Testis (tissue), 3 donors: ENCODE results near the gene AP1S3. TPM values are rescaled to one million over a fixed set of nuclear protein-coding genes. Genes with fewer than 3 reads are reported as not detected.
"Not testable (repeated sequence)": the region's sequence is repeated elsewhere in the genome, so short reads cannot be mapped to it uniquely, and the experiment has no call there.

Experiments
- DNase-seq: peaks from one replicate; pipeline ENCODE4 v3.0.0-alpha.2; 2019
- H3K27ac ChIP-seq, 2 donors: fragments of 200-600 bp; sonication (generic); one replicate each; pipeline ENCODE4 v1.5.1; 2019
- H3K27me3 ChIP-seq: fragments of 200-600 bp; sonication (generic); one replicate; pipeline ENCODE4 v1.5.1; 2019
- H3K36me3 ChIP-seq: fragments of 200-600 bp; sonication (generic); one replicate; pipeline ENCODE4 v1.5.1; 2017; ENCODE audit warnings: low read depth; ENCODE audit errors: missing control alignments
- H3K4me1 ChIP-seq: fragments of 200-600 bp; sonication (generic); one replicate; pipeline ENCODE4 v1.5.1; 2019
- H3K4me3 ChIP-seq, 2 donors: fragments of 200-600 bp; sonication (generic); one replicate each; pipeline ENCODE4 v1.5.1; 2017 to 2019
- H3K9me3 ChIP-seq: fragments of 200-600 bp; sonication (generic); one replicate; pipeline ENCODE4 v1.5.1; 2017
- POLR2A ChIP-seq: fragments of 450-650 bp; IDR thresholded peaks from one replicate; pipeline ENCODE4 v1.6.1; 2017; ENCODE audit warnings: antibody characterized with exemption, mild to moderate bottlenecking, moderate library complexity
- WGBS, 2 donors: methylation state at CpG; one replicate each; pipeline ENCODE4 v1.1.5; 2018; 5-methylcytosine and 5-hydroxymethylcytosine counted together
- intact Hi-C: fragments of 100-400 bp; cut with DNase I; formaldehyde crosslinking; loops from one replicate; pipeline ENCODE4 v1.15.1; 2023; ENCODE audit warnings: low total_unique reads
- polyA plus RNA-seq: library from polyadenylated mRNA; stranded (reverse); fragments of 350-450 nt; fragmentation: Illumina TruSeq; extraction: RNeasy Lipid Tissue Mini Kit (QIAGEN cat#74804); gene quantifications from one replicate; pipeline ENCODE4 v1.2.3, GENCODE V29; 2014; ENCODE audit warnings: low read depth, low replicate concordance; ENCODE audit not compliant: insufficient read depth
- total RNA-seq, 2 donors: library from RNA; depleted of rRNA; stranded (reverse); fragments of >200 nt; gene quantifications; one replicate each; pipeline ENCODE4 v1.2.3, GENCODE V29; 2016
- TF ChIP-seq, protein P1 (sequence below), 3 experiments: fragments of 450-650 bp in 2 of 3; fragments of 200-600 bp in 1 of 3; sonication (generic) in 1 of 3; IDR thresholded peaks; one replicate each; pipeline ENCODE4 v1.5.1; 2016 to 2019; ENCODE audit warnings: antibody characterized with exemption in 3 of 3, mild to moderate bottlenecking in 2 of 3, moderate library complexity in 1 of 3

AP1S3 gene
- total and polyA plus RNA-seq, 3 donors from 2014 or later = 1.6 to 3.2 (median 2.6) TPM

DNA sequence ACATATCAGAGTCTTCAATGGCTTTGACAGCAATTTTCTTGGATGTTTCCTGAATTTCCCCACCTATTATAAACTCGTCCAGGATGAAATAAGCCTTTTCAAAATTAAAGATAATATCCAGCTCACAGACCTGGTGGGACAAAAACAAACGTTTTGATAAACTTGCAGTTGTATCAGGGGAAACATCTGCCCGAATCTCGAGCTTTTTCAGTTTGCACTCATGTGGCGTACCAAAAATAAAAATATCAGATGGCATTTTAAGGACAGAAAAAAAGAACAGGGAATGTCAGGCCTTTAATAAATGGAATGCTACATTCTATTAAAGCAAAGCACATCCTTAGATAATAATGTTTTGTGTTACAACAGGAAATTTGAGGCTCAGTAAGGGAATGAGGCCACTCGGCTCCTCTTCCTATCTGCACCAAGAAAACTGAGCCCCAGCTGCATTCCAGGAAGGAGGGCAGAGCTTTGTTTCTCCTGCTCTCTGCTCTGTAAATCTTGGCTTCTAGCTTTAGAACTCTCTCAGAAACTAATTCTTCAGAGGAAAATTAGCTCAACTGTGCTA lies 72.1 kb downstream of the AP1S3 start:
- Histone ChIP-seq H3K27me3 (no peaks in the 10 kb centered on the region), H3K9me3 (no peaks in the 10 kb centered on the region), H3K27ac (no peak overlapping the region), H3K4me1 (no peaks in the 10 kb centered on the region), H3K36me3 (no peaks in the 10 kb centered on the region), H3K4me3 (no peak overlapping the region)
- TF ChIP-seq POLR2A = no peak
- TF ChIP-seq, protein P1, sequence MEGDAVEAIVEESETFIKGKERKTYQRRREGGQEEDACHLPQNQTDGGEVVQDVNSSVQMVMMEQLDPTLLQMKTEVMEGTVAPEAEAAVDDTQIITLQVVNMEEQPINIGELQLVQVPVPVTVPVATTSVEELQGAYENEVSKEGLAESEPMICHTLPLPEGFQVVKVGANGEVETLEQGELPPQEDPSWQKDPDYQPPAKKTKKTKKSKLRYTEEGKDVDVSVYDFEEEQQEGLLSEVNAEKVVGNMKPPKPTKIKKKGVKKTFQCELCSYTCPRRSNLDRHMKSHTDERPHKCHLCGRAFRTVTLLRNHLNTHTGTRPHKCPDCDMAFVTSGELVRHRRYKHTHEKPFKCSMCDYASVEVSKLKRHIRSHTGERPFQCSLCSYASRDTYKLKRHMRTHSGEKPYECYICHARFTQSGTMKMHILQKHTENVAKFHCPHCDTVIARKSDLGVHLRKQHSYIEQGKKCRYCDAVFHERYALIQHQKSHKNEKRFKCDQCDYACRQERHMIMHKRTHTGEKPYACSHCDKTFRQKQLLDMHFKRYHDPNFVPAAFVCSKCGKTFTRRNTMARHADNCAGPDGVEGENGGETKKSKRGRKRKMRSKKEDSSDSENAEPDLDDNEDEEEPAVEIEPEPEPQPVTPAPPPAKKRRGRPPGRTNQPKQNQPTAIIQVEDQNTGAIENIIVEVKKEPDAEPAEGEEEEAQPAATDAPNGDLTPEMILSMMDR (IDR thresholded peaks at IDR 0.05) = no peak
- 41 to 51% methylated on average over 6 of the region's 6 CpGs for WGBS, 2 donors
- no peak for DNase-seq
- intact Hi-C loops = no loop called here

GRCh38 chr2:223764796-223765195 lies 72.6 kb downstream of the AP1S3 start:
- H3K4me3 ChIP-seq = no peak overlapping the region
- no peak for DNase-seq
- H3K4me1 ChIP-seq = no peaks in the 10 kb centered on the region
- no peaks in the 10 kb centered on the region for H3K36me3 ChIP-seq
- no peaks in the 10 kb centered on the region for H3K27me3 ChIP-seq
- H3K9me3 ChIP-seq = no peaks in the 10 kb centered on the region
- intact Hi-C loops = no loop called here
- no peak overlapping the region for H3K27ac ChIP-seq
- TF ChIP-seq, protein P1 (IDR thresholded peaks at IDR 0.05) = no peak
- TF ChIP-seq POLR2A = no peak
- WGBS, 2 donors = 94% methylated on average over 1 of the region's 1 CpG

GRCh38 chr2:223762853-223763252 lies 74.5 kb downstream of the AP1S3 start:
- WGBS, 2 donors = 77 to 94% methylated on average over 1 of the region's 1 CpG
- intact Hi-C loops = no loop called here
- TF ChIP-seq, protein P1 (IDR thresholded peaks at IDR 0.05) = no peak
- no peak for TF ChIP-seq POLR2A
- no peak overlapping the region for H3K4me3 ChIP-seq
- no peaks in the 10 kb centered on the region for H3K4me1 ChIP-seq
- no peaks in the 10 kb centered on the region for H3K9me3 ChIP-seq
- no peaks in the 10 kb centered on the region for H3K36me3 ChIP-seq
- H3K27ac ChIP-seq = no peak overlapping the region
- no peaks in the 10 kb centered on the region for H3K27me3 ChIP-seq
- no peak for DNase-seq

DNA sequence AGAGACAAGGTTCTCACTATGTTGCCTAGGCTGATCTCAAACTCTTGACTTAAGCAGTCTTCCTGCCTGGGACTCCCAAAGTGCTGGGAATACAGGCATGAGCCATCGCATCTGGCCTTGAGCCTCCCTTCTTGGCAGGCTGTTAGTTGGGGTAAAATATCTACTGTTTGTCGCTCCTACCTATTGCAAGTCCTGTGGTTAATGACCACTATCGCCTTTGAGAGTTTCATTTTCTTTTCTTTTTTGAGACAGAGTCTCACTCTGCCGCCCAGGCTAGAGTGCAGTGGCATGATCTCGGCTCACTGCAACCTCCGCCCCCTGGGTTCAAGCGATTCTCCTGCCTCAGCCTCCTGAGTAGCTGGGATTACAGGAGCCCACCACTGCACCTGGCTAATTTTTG lies 75.6 kb downstream of the AP1S3 start:
- H3K4me1 ChIP-seq, intact Hi-C loops, H3K9me3 ChIP-seq, H3K27ac ChIP-seq, H3K4me3 ChIP-seq, DNase-seq, H3K36me3 ChIP-seq, H3K27me3 ChIP-seq: not testable (repeated sequence)
- 95% methylated on average over 7 of the region's 7 CpGs for WGBS, 2 donors

DNA sequence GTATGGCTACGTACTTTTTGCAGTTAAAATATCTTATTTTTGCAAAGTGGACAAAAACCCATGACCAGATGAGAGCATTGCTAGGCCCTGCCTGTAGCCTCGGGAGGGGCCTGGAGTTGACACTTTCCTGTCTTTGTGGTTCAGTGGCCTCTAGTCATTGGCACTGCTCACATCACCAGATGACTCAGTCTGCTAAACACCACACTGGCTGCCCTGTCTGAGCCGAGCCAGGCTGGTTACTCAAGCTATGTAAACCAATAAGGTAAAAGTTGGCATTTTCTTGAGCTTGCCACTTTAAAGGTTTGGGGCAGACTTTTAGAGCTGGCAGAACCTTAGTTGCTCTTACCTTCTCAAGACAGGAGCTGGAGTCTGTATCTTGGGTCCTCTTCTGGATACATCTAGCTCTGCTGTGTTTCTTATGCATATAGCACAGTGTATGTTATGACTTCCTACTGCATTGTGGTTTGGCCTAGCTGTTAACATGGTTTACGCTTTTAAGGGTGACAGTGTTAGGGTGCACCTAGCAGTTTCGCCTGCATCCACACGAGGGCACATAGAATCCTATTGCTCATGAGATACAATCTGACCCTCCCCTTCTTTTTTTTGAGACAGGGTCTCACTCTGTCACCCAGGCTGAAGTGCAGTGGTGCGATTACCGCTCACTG lies 76.4 kb downstream of the AP1S3 start:
- TF ChIP-seq, protein P1 (IDR thresholded peaks at IDR 0.05) = no peak
- no peak for TF ChIP-seq POLR2A
- intact Hi-C loops = no loop called here
- DNase-seq = peak; percentile 25
- Histone ChIP-seq H3K27me3 (no peaks in the 10 kb centered on the region), H3K4me1 (no peaks in the 10 kb centered on the region), H3K27ac (no peak overlapping the region), H3K4me3 (no peak overlapping the region), H3K9me3 (no peaks in the 10 kb centered on the region), H3K36me3 (no peaks in the 10 kb centered on the region)
- 87 to 90% methylated on average over 8 of the region's 8 CpGs for WGBS, 2 donors
